Activated CD4-positive, CD25-positive, alpha-beta regulatory T cell treated with anti-CD3 and anti-CD28 coated beads, Interleukin-2, amount 50 U/mL, for 72 hours (primary cell): ENCODE results near the gene SLC39A3.

Experiments used
- DNase-seq: peaks from one replicate; pipeline ENCODE4 v3.0.0; 2021

The SLC39A3 gene

DNA sequence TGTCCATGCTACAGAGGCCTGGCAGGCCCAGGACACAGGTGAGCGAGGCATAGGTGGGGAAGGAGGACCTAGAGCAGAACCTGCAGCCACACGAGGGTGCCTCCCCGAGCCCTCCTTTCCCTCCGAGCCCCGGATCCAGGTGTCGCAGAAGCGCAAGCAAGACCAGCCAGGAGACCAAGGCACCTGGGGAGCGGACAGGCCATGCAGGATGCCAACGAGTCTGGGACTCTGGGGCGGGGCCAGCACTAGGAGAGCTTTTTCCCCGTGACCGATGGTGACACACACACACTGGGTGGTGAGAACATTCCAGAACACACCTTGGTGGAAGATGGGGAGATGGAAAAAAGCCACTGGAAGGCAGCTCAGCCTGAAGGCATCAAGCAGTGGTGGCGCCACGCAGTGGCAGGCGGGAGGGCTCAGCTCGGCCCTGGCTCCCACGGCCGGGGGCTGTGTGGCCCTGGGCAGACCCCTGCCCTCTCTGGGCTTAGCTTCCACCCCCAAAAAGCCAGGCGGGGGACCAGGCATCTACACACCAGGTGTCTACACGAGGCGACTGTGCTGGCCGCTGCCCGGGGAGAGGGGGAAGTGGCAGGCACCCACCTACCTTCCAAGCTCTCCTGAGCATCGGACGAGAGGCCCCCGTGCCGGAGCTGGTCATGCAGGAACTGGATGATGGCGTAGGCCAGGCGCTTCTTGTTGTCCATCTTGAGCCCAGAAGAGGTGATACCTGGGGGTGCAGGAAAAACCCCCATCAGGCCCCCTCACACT lies 28.7 kb upstream of the SLC39A3 start:
- no peak for DNase-seq

DNA sequence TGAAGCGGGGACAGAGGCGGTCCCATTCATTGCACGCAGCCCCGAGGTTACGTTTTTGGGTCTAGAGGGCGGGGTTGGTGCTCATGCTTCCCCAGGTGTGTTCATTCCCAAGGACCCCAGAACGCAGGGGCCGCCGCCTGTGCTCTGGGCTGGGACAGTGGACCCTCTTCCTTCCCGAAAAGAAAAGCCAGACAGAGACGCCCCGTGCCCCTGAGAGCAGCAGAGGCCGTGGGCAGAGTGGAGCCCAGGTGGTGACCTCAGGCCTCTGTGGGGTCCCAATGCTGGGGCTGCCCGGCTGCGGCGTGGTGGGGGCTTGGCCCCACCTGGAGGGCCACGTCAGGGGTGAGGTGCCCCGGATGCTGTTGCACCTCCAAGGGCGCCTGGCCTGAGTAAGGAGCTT lies 27.9 kb upstream of the SLC39A3 start:
- no peak for DNase-seq

DNA sequence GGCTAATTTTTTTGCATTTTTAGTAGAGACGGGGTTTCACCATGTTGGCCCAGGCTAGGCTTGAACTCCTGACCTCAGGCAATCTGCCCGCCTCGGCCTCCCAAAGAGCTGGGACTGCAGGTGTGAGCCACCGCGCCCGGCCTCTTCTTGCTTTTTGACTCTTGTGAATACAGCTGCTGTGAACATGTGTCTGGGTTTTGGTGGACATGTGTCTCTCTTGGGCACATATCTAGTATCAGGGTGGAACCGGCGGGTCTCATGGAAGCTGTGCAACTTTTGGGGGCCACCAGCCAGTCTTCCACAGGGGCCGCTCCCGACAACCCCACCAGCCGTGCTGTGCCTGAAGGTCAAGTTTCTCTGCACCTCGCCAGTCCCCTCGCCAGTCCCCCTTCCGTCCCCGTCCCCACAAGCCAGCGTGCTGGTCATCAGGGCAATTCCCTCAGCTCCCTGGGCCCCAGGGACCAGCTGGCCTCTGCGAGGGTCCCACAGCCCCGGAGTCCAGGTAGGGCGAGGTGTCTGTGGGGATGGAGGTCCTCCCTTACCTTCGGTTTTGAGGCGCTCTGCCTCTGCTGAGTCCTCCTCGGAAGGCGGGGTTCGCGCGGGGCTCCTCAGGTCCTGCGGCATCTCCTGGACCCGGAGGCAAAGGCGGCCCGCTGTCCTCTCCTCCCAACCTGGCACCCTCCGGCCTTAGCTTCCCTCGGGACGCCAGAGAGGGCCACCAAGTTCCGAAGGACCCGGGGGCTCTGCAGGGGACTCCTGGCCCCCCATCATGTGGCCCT lies 27.0 kb upstream of the SLC39A3 start:
- no peak for DNase-seq

DNA sequence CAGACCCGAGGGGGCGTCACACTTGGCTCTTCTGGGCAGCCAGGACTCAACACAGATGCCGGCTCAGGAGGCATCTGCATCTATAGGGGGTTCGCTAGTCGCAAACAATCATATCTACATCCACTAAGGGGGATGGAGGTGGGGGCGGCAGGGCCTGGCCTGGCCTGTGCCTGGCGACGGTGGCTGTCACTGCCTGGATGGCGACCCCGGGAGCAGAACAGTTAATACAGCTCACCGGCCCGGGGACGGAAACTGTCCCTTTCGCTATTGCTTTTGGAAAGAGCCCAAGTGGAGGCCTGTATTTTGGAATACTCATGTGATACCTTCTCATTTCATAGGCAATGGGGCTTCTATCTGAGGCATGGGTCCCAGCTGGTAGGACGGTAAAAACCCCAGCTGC lies 25.6 kb upstream of the SLC39A3 start:
- no peak for DNase-seq

DNA sequence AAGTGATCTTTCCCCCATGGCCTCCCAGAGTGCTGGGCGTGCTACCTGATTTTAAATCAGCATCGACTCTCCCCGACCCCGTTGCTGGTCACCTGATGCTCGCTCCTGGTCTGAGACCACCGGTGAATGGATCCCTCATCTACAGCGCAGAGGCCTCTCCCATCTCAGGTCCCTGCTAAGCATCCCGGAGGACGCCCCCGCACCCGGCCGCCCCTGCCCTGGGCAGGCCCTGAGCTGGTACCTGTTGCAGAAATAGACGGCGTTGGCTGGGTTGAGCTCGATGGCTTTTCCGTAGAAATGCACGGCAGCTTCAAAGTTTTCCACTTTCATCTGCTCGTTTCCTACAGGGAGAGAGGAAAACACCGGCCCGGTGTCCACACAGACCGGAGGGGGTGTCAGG lies 25.1 kb upstream of the SLC39A3 start:
- no peak for DNase-seq

DNA sequence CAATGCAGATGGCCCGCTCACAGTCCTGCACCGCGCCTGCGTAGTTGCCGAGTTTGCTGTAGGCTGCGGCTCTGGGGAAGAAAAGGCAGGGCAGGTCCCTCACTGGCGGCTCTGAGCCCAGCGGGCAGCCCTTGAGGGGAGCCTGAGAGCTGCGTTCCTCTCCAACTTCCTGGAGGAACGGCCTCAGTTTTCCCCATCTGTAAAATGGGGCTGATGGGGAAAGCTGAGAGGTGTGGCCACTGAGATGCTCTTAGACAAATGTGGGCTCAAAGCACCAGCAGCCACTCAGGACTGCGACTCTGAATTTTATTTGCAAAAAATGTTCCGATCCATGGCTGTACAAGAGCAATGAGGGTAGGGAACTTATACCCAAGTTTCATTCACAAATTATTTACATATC lies 23.9 kb upstream of the SLC39A3 start:
- no peak for DNase-seq

DNA sequence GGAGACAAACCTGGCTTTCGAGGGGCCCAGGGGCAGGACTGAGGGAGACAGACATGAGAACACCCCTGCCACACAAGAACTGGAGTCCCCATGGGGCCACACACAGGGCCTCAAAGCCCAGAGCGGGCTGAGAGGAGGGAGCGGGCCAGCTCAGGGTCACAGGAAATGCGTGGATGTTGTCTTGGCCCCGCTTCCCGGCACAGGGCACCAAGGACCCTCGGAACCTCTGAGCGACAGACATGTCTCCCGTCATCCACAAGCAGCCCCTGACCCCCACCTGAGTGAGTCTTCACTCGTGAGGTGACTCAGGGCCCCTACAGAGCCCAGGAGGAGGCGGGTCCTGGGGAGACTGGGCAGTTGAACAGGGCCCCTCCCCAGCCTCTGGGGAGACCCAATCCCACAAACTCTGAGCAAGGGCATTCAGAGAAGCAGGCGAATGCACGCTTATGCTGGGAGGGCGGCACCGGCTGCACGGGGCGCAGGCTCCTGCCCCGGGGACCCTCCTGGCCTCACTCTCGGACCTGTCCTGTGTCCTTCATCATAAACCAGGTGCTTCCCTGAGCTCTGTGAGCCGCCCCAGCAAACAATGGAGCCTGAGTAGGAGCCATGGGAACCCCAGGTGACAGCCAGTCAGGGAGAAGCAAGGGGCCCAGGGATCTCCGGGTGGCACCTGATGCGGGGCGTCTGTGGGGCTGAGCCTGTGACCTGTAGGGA lies 23.1 kb upstream of the SLC39A3 start:
- no peak for DNase-seq

DNA sequence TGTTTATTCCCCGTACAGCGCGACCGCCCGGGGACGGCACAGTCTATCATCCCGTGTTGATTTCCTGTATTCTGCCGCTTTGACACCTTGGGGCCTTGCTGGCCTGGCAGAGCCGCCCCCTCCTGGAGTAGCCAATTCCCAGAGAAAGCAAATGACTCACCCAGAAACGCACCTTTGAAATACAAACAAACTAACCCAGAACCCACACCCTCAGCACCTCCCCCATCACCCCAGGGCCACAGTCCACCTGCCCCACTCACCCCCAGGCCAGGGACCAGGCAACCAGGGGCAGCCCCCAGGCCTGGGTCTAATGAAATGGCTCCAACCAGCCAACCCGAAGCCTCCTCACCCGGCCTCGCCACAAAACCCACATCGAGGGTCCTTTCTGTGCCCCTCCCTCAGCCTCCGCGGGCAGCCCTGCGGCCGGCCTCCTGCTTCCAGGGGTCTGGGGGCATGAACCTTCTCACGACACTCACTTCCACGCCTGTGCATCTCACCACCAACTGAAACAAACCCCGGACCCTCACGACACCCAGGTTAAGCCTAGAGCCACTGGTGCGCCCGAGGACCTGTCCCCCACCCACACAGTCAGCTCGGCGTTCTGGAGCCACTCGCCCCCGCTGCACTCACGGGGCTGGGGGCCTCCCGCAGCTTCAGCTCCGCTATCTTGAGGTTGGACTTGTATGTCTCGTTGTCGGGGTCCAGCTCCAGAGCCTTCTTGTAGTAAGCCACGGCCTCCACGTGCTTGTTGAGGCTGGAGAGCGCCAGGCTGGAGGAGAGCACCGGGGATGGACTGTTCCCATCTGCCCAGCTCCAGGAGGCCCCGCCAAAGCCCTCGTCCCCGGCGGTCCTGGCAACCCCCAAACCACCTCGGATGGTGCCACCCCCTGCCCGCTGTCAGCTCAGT lies 22.3 kb upstream of the SLC39A3 start:
- DNase-seq: no peak

DNA sequence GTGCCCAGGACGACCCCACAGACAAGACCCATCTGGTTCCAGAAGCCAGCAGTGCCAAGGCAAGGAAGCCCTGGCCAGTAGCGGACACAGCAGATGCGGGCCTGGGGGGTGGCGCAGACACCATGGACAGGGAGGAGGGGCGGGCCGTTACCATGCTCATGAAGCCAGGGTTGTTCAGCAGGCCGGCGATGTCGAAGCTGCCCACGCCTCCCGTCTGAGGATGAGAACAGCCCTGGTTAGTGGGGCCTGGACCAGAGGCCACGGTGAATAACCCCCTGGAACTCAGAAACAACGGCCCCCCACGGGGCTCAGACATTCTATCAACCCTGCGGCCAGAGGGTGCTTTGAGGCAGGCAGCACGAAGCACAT lies 21.5 kb upstream of the SLC39A3 start:
- DNase-seq: no peak

DNA sequence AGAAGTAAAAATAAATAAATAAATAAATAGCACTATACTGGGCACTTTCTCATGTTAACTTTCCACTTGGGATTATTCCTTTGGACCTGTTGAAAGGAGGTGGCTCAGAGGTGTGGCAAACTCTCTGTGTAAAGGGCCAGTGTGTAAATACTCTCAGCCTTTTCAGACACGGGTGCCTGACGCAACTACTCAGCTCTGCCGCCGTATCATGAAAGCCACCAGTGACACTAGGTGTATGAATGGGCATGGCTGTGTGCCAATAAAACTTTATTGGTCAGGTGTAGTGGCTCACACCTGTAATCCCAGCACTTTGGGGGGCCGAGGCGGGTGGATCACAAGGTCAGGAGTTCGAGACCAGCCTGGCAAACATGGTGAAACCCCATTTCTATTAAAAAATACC lies 20.1 kb upstream of the SLC39A3 start:
- no peak for DNase-seq

DNA sequence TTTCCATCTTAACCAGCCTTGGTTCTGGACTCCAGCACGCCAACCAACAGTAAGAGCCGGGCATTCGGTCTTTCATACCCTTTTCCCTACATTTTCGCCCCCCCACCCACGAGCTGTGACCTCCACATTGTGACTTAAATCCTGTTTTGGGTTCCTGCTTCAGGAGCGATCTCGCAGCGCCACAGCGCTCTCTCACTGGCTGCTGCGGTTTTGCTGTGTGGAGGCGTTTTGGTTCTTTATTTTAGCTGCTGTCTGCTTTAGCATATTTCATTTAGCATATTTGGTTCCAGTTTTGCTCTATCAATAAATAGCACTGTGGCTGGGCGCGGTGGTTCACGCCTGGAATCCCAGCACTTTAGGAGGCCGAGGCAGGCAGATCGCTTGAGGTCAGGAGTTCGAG lies 19.5 kb upstream of the SLC39A3 start:
- DNase-seq: no peak

DNA sequence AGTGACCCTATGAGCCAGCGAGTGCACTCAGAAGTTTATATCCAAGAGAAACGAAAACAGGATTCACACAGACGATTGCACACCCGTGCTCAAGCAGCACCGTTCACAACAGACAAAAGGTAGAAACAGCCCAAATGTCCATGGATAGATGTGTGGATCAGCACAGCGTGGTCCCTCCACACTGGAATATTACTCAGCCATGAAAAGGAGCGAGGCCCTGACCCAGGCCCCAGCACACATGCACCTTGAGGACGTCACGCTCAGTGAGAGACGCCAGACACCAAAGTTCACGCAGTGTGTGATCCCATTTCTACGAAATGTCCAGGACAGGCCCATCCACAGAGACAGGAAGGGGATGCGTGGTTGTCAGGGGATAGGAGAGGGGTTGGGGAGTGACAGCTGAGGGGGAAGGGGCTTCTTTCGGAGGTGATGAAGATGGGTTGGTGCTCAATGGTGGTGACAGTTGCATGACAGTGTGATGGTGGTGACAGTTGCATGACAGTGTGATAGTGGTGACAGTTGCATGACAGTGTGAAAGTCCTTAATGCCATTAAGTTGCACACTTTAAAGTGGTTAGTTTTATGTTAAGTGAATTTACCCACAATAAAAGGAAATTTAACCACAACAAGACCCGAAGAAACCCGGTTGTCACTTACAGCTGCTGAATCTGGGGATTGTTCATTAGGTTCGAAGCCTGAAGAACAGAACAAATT lies 18.9 kb upstream of the SLC39A3 start:
- DNase-seq: no peak

DNA sequence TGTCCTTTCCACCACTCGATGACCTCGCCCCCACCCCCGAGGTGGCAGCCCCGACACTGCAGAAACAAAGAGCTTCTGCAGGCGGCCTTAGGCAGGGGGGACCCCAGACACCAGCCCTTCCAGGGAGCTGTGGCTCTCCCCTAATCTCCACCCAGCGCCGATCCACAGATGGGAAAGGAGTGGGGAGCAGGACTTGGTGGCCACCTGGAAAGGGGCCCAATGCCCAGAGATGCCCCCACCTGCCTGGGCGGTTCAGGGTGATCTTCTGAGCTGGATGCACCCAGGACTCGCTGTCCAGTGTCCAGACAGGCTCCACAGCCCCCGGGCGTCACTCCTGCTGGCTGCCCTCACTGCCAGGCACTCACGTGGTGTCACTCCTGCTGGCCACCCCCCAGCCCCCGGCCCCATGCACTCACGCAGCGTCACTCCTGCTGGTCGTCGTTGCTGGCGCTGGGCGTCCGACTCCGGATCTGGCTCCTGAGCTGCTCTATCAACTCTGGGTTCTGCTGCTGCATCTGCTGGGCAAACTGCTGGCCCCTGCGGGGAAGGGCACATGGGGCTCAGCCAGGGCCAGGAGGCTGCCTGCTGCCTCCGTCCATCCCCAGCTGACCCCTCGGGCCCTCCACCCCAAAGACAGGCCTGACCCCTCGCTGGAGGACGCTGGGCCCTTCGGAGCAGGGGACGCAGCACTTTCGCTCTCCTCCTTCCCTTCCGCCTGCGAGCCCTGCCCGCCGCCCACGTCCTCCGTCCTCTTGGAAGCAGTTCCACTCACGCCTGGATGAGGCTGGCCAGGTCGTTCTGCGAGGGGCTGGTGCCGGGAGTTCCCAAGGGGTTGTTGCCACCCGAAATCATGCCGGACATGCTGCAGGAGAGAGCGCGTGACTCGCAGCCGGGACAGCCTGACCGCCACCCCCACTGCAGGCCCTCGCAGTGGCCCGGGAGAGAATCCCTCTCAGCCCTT lies 17.4 kb upstream of the SLC39A3 start:
- no peak for DNase-seq

DNA sequence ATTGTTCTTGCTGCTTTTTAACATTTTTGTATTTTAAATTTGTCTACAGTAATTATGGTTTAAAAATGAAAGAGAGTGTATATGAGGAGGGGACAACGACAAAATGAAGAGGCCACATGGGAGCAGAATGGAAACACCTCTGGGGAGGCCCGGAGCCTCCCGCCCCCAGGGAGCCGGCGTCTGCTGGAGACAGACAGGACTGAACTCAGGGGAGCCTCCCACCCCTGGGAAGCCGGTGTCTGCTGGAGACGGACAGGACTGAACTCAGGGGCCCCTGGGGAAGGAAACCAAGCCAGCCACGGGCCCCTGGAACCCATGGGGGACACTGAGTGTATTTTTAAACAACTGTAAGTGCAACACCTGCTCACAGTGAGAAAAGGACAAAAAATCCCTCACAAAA lies 16.7 kb upstream of the SLC39A3 start:
- DNase-seq: no peak

DNA sequence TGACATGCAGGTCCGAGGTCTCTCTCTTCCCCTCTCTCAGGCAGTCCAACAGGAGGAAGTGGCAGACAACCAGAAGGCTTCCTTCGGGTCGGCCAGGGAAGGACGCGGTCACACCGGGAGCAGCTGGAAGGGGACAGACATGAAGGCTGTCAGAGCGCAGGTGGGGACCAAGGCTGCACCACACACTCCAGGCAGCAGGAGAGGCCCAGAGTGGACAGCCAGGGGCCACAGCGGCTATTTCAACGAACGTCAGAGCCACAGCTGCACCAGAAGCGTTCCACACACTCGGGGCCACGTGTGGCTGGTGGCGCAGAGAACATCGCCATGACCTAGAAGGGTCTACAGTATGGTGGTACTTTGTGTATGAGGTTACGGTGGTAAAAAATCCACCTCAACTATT lies 16.0 kb upstream of the SLC39A3 start:
- no peak for DNase-seq

DNA sequence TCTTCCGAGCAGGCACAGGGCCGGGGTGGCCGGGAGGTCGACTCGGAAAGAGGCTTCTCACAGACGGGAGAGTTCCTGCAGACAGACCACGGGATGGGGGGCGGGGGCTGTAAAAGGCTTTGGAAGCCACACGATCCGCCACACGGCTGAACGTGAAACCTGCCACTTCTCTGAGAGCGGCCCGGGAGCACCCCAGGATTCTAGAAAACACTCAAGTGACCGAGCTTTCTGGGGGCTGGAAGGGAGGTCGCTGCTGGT lies 15.6 kb upstream of the SLC39A3 start:
- DNase-seq: no peak

DNA sequence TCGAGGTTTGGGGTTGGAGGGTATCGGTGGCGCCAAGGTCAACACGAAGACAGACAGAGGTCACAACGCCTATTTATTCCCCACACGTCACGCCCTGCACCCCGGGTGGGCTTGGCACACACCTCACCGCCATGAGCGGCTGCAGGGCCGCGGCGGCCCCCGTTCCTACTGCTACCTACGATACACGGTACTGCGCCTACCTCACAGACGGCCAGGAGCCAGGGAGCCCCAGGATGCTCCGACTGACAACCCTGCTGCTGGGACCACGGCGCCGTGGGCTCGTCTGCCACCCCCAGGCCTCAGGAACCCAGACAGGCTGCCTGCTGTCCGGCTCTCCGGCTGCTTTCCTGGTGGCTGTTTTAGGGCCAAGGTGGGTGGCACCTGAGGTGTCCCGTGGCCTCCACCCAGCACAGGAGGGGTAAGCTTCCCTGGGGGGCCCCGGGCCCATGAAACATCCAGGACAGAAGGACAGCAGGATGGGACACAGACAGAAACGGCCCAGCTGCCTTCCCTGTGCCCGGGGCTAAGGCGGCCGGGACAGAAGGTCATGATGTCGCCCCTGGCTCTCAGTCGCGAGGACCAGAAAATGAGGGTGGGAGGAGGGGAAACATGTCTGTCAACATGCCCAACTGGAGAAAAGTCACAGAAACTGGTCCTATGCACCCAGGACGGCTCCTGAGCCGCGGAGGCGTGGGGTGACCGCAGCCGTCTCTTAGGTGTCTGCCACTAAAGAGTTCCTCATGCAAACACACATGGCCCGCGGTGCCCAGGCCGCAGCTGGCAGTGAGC lies 15.0 kb upstream of the SLC39A3 start:
- DNase-seq: no peak

DNA sequence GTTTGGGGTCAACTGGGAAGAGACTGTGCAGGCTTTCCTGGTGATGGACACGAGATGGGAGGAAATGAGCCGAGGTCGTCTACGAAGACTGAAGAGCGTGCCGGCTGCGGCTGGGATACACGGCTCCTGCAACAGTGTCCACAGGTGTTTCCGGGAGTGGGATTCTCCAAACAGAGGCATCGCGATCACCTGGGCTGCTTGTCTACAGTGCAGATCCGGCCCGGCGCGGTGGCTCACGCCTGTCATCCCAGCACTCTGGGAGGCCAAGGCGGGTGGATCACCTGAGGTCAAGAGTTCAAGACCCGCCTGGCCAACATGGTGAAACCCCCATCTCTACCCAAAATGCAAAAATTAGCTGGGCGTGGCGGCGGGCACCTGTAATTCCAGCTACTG lies 11.6 kb upstream of the SLC39A3 start:
- no peak for DNase-seq

DNA sequence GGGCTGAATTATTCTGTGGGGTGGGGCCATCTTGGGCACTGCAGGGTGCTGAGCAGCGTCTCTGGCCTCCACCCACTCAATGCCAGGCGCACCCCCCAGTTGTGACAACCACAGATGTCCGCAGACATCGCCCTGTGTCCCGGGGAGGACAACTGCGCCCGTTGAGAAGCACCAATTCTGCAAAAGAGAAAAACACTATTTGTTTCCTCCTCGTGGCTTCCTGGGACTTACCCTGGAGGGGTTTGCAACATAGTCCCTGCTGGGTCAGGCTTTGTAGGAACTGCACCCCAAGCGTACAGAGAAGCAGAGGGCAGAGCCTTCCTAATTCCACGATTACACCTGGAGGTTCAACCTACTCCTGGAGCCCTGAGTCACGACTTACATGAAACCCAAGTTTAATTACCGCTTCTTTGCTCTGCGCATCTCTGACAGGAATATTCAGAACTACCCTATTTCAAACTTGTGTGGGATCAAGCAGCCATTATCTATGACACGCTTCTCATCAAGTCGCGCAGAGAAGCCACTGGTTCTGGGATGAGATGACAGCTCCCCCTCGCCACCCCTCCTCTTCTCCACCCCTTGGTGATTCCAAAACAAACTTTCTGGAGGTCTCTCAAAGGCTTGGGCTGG lies 11.1 kb upstream of the SLC39A3 start:
- no peak for DNase-seq

DNA sequence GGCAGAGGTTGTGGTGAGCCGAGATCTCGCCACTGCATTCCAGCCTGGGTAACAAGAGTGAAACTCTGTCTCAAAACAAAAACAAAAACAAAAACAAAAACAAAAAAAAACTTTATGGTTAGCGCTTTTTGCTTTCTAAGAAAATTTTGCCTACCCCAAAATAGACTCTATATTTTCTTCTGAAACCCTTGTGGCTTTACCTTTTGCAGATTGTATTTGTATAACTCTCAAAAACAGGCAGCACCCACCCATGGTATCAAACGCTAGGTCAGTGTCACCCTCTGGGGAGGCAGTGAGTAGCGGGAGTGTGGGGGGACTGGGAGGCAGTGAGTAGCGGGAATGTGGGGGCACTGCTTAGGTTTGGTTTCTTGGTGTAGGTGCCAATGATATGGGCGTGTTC lies 7.5 kb upstream of the SLC39A3 start:
- no peak for DNase-seq
